Panc1 (cell line): ENCODE measurements around the gene NOTCH4. TPM values are rescaled to one million over a fixed set of nuclear protein-coding genes. Genes with fewer than 3 reads are reported as not detected.
"Not testable (repeated sequence)": the region's sequence is repeated elsewhere in the genome, so short reads cannot be mapped to it uniquely, and the experiment has no call there.

Experiments
- ATAC-seq: fragments of 200-7000 bp; cut with Tn5 transposase; 2 replicates; pipeline ENCODE4 v1.9.1; 2020; ENCODE audit warnings: mild to moderate bottlenecking, moderate library complexity
- BruUV-seq: library from RNA; stranded (reverse); fragments of 400-500 nt; replicated peaks from 2 replicates; lab custom pipeline; 2021; lab: Mats Ljungman, UMichigan
- CTCF ChIA-PET: fragments of 300-600 bp; sonication (Branson Sonifier 250); formaldehyde crosslinking; loops from one replicate; lab custom pipeline; 2022; ENCODE audit warnings: antibody characterized with exemption; lab: Charles Lee
- POLR2A ChIA-PET: fragments of 300-600 bp; sonication (Branson Sonifier 250); formaldehyde crosslinking; loops from one replicate; lab custom pipeline; 2022; ENCODE audit warnings: antibody characterized with exemption; lab: Charles Lee
- DNase-seq: peaks from one replicate; pipeline ENCODE4 v3.0.0-alpha.2; 2010; ENCODE audit warnings: low read depth, low spot score
- H3K27ac ChIP-seq: 2 replicates; pipeline ENCODE4 v1.5.1; 2011; ENCODE audit warnings: mild to moderate bottlenecking, low read length, inconsistent platforms
- H3K27me3 ChIP-seq: fragments of 200-500 bp; sonication (Bioruptor generic); 2 replicates; pipeline ENCODE4 v1.6.0; 2014; ENCODE audit warnings: low read length, inconsistent platforms; ENCODE audit not compliant: control insufficient read depth, insufficient read depth
- H3K36me3 ChIP-seq: fragments of 200-500 bp; sonication (Bioruptor generic); 2 replicates; pipeline ENCODE4 v1.5.1; 2014; ENCODE audit warnings: inconsistent platforms, mild to moderate bottlenecking, low read length, moderate library complexity; ENCODE audit not compliant: control insufficient read depth, insufficient read depth
- H3K4me1 ChIP-seq: 2 replicates; pipeline ENCODE4 v1.5.1; 2011; ENCODE audit warnings: inconsistent platforms, mild to moderate bottlenecking, low read length, moderate library complexity; ENCODE audit not compliant: control insufficient read depth, insufficient read depth
- H3K4me3 ChIP-seq, 2 experiments: 2 replicates each; pipeline ENCODE4 v1.5.1; 2011 to 2012; ENCODE audit warnings: low read depth in 2 of 2, low read length in 2 of 2, mild to moderate bottlenecking in 2 of 2, inconsistent platforms in 1 of 2, moderate library complexity in 1 of 2
- H3K9me3 ChIP-seq: fragments of 200-500 bp; sonication (Bioruptor generic); 2 replicates; pipeline ENCODE4 v1.5.1; 2014; ENCODE audit warnings: low read depth, mild to moderate bottlenecking, inconsistent platforms, low read length, moderate library complexity; ENCODE audit not compliant: control insufficient read depth, insufficient read depth
- POLR2AphosphoS5 ChIP-seq: IDR thresholded peaks from 2 replicates; pipeline ENCODE4 v1.6.1; 2012; ENCODE audit warnings: mild to moderate bottlenecking, low read depth, low read length, moderate library complexity
- SIN3A ChIP-seq: IDR thresholded peaks from 2 replicates; pipeline ENCODE4 v1.6.1; 2012; ENCODE audit warnings: low read depth, mild to moderate bottlenecking, low read length, moderate library complexity, borderline replicate concordance; ENCODE audit not compliant: insufficient read depth
- TCF7L2 ChIP-seq: IDR thresholded peaks from 2 replicates; pipeline ENCODE4 v1.6.1; 2011; ENCODE audit warnings: mild to moderate bottlenecking, low read depth, low read length, inconsistent platforms
- in situ Hi-C: cut with HindIII; loops from 2 replicates; pipeline ENCODE4 v1.10.0; 2016; ENCODE audit warnings: low sequenced_read_pairs, low pct_unique_long_range_greater_than_20kb
- intact Hi-C: fragments of 100-400 bp; cut with micrococcal nuclease; formaldehyde crosslinking; loops from one replicate; pipeline ENCODE4 v1.10.0; 2022; ENCODE audit not compliant: unreplicated experiment
- total RNA-seq: library from RNA; stranded (reverse); gene quantifications from one replicate; pipeline ENCODE4 v1.2.1, GENCODE V29; 2021; ENCODE audit not compliant: unreplicated experiment
- TF ChIP-seq, protein P1 (sequence below), 2 experiments: IDR thresholded peaks; 2 replicates each; pipeline ENCODE4 v1.6.1; 2011 to 2012; ENCODE audit warnings: low read depth in 2 of 2, control low read depth in 1 of 2, low read length in 1 of 2, mild to moderate bottlenecking in 1 of 2, moderate library complexity in 1 of 2; ENCODE audit not compliant: insufficient read depth in 1 of 2
- TF ChIP-seq, protein P2 (sequence below): fragments of 450-650 bp; IDR thresholded peaks from 2 replicates; pipeline ENCODE4 v1.5.1; 2017; ENCODE audit warnings: mild to moderate bottlenecking

Gene NOTCH4
- total RNA-seq, 1 experiment from 2014 or later = 2.0 TPM

DNA sequence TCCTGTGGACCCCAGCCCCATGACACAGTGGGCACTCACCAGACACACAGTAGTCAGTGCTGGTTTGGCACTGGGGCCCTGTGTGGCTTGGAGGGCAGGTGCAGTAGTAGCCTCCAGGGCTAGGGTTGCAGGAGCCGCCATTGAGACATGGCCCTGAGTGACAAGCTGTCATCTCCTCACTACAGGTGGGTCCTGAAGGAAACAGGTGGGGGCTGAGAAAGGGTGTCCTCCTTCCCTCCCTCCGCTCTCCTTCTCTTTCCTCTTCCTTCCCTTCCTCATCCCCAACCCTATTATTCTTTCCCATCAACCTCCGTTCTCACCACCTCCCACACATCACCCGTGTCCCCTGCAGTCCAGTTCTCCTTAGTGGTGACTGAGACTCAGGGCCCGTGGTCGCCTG is 10.2 kb downstream of the NOTCH4 start:
- no peak for ATAC-seq
- in situ Hi-C loops (no loop called here), intact Hi-C loops (no loop called here)
- ChIA-PET CTCF (interaction anchor here (0.5 kb wide), 1 partner anchor 972 kb away, joined by 4 read pairs; no protein-coding TSS in a partner anchor), POLR2A (no interaction called here)
- no peak for DNase-seq
- no peaks in the 10 kb centered on the region for H3K9me3 ChIP-seq
- H3K4me1 ChIP-seq = no peaks in the 10 kb centered on the region
- BruUV-seq = no TSS peak
- H3K36me3 ChIP-seq = no peaks in the 10 kb centered on the region
- H3K27me3 ChIP-seq = no peaks in the 10 kb centered on the region
- H3K27ac ChIP-seq = no peak overlapping the region
- H3K4me3 ChIP-seq = no peak overlapping the region
- TF ChIP-seq, protein P1, sequence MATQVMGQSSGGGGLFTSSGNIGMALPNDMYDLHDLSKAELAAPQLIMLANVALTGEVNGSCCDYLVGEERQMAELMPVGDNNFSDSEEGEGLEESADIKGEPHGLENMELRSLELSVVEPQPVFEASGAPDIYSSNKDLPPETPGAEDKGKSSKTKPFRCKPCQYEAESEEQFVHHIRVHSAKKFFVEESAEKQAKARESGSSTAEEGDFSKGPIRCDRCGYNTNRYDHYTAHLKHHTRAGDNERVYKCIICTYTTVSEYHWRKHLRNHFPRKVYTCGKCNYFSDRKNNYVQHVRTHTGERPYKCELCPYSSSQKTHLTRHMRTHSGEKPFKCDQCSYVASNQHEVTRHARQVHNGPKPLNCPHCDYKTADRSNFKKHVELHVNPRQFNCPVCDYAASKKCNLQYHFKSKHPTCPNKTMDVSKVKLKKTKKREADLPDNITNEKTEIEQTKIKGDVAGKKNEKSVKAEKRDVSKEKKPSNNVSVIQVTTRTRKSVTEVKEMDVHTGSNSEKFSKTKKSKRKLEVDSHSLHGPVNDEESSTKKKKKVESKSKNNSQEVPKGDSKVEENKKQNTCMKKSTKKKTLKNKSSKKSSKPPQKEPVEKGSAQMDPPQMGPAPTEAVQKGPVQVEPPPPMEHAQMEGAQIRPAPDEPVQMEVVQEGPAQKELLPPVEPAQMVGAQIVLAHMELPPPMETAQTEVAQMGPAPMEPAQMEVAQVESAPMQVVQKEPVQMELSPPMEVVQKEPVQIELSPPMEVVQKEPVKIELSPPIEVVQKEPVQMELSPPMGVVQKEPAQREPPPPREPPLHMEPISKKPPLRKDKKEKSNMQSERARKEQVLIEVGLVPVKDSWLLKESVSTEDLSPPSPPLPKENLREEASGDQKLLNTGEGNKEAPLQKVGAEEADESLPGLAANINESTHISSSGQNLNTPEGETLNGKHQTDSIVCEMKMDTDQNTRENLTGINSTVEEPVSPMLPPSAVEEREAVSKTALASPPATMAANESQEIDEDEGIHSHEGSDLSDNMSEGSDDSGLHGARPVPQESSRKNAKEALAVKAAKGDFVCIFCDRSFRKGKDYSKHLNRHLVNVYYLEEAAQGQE (IDR thresholded peaks at IDR 0.05; ENCODE audit: insufficient read depth in 1 of 2, low read depth in 2 of 2, low read length in 1 of 2) = no peak
- no peak for TF ChIP-seq POLR2AphosphoS5
- no peak for TF ChIP-seq SIN3A
- TF ChIP-seq, protein P2, sequence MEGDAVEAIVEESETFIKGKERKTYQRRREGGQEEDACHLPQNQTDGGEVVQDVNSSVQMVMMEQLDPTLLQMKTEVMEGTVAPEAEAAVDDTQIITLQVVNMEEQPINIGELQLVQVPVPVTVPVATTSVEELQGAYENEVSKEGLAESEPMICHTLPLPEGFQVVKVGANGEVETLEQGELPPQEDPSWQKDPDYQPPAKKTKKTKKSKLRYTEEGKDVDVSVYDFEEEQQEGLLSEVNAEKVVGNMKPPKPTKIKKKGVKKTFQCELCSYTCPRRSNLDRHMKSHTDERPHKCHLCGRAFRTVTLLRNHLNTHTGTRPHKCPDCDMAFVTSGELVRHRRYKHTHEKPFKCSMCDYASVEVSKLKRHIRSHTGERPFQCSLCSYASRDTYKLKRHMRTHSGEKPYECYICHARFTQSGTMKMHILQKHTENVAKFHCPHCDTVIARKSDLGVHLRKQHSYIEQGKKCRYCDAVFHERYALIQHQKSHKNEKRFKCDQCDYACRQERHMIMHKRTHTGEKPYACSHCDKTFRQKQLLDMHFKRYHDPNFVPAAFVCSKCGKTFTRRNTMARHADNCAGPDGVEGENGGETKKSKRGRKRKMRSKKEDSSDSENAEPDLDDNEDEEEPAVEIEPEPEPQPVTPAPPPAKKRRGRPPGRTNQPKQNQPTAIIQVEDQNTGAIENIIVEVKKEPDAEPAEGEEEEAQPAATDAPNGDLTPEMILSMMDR = no peak
- TF ChIP-seq TCF7L2 = no peak

DNA sequence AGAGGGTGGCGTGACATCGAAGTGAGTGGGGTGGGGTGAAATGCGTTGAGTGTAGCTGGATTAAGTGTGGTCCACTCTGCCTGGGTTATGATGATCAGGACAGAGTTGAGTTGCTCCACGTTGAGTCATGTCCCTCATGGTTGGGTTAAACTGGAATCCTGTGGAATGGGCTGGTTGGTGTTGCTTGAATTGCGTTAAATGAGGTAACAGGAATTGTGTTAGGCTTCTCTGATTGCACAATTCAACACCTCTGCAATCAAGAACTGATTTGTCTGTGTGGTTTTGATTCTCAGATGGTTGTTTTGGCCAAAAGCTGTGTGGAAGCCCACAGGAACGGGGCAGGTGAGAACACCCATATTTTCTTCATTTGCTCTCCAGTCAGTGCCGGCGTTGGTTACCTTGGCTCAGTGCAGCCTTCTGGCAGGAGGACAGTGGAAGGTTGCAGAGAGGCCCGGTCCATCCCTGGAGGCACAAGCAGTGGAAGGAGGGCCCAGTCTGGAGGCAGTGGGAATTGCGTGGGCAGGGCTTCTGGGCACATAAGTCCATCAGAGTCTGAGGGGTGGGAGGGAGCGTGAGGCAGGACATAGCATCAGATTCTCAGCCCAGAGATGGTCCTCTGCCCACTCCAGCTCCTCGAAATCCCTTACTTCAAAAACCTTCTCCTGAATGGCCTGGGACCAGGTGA is 11.6 kb downstream of the NOTCH4 start:
- Histone ChIP-seq H3K4me3 (no peak overlapping the region), H3K9me3 (no peaks in the 10 kb centered on the region), H3K36me3 (no peaks in the 10 kb centered on the region), H3K27ac (no peak overlapping the region), H3K4me1 (no peaks in the 10 kb centered on the region), H3K27me3 (no peaks in the 10 kb centered on the region)
- BruUV-seq = no TSS peak
- ATAC-seq (no peak), DNase-seq (no peak)
- in situ Hi-C loops = no loop called here
- ChIA-PET CTCF (no interaction called here), POLR2A (no interaction called here)
- TF ChIP-seq, protein P1 (IDR thresholded peaks at IDR 0.05; ENCODE audit: insufficient read depth in 1 of 2, low read depth in 2 of 2, low read length in 1 of 2) = no peak
- TF ChIP-seq POLR2AphosphoS5 = no peak
- TF ChIP-seq TCF7L2 = no peak
- TF ChIP-seq SIN3A = no peak
- TF ChIP-seq, protein P2 = no peak
- intact Hi-C loops = no loop called here

DNA sequence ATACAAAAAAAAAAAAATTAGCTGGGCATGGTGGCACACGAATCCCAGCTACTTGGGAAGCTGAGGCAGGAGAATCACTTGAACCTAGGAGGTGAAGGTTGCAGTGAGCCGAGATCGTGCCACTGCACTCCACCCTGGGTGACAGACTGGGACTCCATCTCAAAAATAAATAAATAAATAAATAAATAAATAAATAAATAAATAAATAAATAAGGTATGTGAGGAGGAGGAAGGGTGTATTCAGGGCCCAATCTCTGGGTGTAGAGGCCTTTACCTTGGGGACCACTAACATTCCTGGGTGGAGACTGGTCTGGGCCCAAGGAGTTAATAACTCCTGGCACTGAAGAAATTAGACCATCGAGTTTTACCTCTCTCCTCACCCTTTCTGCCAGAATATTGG is 12.4 kb downstream of the NOTCH4 start:
- CTCF ChIA-PET, DNase-seq, H3K27ac ChIP-seq, H3K9me3 ChIP-seq, ATAC-seq, intact Hi-C loops, in situ Hi-C loops, POLR2A ChIA-PET, H3K4me3 ChIP-seq, BruUV-seq, H3K27me3 ChIP-seq, H3K36me3 ChIP-seq, H3K4me1 ChIP-seq: not testable (repeated sequence)
